Activated CD4-positive, alpha-beta T cell treated with anti-CD3 and anti-CD28 coated beads for 48 hours (primary cell): Measurements from ENCODE around the gene PRKAG1.

Source experiments
- DNase-seq: peaks from one replicate; pipeline ENCODE4 v3.0.0-alpha.2; 2020

PRKAG1 gene

DNA sequence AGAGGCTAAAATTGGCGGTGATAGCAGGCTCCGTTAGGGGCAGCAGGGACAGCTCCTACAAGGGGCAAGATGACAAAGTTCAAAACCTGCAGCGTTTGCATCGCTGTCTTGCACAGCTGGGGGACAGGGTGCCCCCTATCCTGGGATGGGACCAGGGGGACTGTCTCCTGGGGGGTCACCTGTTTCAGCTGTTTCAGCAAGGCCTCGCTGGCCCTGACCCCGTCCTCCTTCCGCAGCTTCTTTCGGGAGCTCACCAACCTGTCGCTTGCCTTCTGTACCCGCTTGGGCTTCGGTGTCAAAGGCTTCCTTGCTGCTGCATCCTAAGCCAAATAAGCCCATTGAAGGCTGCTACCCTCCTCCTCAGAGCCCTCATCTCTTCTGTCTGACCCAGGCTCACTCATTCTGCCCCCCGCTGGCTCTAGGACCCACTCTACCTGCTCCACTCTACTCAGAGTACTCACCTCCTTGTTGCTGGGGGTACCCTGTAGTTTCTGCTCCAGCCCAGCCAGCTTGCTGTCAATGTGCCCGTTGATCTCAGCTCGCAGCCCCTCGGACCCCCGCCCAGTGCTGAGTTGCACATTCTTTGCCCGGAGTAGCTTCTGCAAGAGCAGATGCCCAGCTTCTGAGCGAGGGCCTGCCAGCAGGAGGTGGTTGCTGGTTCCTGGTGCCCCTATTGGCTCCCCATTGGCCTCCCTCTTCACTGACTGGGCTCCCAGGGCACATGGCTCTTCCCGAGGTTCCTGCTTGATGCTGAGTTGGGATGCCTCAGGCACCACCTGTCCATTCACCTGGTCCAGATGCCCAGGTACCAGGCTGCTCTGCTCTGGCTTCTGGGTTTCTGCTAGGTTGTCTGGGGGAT, 12.4 kb upstream of the PRKAG1 start:
- DNase-seq, result no peak

DNA sequence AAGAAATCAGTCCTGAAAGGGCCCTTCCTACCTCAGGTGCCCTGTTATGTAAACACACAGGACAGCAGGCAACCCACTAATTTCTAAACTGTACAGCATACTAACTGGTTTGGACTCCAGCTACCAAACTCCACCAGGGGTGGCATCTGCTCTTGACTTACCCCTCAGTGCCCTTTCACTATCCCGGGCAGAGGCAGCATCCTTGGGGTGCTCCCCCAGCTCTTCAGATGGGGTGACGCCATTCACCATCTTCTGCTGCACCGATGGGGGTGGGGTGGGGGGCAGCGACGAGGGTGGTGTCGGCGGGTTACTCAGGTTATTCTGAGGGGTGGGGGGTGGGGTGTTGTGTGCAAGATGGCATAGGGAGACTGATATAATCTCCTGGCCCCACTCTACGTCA, 11.5 kb upstream of the PRKAG1 start:
- DNase-seq, result no peak

DNA sequence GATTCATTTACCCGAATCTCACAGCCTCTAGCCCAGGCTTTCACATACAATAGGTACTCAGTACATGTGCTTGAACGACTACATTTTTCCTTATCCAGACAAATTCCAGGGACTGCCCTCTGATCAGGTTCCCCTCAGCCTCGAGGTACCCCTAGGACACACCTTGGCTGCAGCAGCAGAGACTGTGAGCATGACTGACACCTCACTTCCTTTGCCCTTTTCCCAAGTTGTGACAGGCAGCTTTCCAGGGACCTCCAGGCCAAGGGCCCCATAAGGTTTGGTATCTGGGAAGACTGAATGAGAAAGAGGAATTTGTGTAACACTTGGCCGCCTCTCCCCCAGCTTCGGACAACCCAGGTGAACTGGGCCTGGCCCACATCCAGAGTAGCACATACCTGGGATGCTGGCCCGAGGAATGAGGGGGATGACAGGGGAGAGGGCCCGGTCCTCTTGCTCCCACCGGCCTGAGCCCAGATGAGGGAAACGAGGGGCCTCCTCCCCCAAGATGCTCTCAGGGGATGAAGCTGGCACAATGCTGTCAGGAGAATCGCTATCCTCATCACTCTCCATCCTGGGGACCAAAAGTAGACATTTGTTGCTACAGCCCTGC, 10.2 kb upstream of the PRKAG1 start:
- DNase-seq, result no peak

DNA sequence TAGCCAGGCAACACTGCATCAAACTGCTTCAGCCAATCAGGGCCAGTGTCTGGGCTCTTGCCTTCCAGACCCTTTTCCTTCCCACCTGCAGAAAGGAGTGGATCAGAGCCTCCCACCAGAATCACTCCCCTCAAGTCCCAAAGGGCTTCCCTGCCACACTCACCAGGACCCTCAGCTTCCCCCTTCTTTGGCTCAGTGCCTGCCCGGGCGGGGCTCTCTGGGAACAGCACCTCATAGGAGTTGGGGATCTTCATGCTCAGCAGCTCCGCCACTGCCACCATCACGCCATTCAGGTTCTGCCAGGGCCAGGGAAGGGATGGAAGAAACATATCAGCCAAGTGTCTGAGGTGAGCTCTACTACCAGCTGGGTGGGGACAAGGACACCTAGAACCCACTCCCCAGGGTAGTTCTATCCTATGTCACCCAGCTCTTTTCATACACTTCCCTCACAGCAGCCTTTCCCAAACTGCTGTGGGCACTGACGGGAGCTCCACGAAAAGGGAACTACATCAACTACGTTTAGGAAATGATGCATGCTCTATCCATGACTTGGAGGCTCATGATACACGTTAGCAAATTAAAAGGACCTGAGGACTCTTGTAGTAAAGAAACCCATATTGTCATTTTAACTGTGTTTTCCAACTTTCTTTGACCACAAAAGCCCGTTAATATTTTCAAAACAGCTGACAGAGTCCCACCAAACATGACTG, 9.4 kb upstream of the PRKAG1 start:
- DNase-seq, result no peak

DNA sequence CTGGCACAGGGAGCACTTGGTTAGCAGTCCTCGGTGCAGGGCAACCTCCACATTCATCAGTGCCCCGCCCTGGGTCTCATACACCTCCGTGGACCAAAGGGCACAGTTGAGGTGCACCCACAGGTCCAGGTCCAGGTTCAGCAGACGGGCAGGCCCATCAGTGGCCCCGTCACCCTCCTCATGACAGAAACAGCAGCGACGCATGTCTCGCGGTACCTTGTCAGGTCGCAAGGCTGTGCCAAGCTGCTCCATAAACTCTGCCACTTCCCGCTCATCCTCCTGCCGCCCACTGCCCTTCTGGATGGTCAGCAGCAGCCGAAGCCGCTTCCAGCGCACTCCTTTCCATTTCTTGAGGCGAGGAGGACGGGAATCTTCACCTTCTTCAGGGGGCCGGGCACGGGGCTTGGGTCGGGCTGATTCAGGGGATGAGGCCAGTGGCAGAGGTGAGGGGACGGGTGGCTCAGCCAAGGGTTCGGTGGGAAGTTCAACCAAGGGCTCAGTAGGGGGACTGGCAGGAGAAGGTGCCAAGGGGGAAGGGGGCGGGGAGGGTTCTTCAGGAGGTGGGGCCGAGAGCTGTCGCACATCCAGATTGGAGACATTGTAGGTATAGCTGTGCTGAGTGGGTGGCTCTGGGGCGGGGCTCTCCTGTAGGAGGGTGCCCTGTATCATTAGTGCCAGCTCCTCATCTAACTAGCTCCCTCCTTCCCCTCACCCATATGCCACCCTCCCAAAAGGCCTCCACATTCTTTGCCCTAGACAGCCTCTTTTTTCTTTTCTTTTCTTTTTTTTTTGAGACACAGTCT, 8.3 kb upstream of the PRKAG1 start:
- DNase-seq, result no peak

DNA sequence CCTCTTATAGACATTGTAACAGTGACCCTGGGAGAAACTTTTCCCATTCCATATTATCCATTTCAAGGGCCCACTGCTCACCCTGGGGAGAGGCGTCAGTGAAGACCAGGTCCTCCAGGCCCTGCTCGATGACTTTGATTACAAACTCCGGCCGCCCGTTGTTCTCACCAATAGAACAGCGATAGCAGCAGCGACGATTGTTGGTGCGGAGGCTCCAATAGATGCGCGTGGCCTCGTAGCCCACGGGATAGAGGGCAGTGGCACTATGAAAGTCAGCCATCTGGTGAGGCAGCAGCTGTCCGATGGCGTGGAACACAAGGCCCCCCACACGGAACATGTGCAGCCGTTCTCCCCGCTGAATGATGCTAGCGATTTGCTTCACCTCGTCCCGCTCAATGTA, 7.5 kb upstream of the PRKAG1 start:
- no peak for DNase-seq

DNA sequence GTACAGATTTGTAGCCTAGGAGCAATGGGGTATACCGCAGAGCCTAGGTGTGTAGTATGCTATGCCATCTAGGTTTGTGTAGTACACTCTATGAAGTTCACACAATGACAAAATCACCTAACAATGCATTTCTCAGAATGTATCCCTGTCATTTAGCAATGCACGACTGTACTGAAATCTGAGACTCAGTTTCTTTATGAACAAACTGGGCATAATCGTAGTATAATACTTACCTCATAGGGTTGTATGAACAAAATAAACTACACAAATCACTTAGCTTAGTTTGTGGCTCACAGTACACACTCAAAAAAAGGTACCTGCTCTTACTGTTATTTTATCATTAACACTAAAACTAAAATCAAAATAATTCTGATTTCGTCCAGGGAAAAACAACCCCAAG, 6.9 kb upstream of the PRKAG1 start:
- no peak for DNase-seq

DNA sequence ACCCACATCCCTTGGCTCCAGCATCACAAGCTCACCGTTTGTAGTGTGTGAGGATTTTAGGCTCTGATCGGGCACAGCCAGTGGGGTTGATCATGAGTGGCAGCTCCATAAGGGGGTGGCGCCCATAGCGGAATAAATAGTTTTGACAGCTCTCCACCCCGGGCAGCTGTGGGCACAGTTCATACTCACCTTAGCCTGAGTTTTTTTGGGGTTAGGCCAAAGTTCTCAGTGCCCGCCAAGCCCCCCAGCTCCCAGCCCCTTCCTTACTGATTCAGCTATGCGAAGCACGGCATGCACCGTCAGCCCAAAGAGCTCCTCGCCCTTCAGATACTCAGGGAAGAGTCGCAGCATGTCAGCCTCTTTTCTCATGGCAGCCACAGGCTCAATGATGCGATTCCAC, 6.0 kb upstream of the PRKAG1 start:
- DNase-seq, result no peak

DNA sequence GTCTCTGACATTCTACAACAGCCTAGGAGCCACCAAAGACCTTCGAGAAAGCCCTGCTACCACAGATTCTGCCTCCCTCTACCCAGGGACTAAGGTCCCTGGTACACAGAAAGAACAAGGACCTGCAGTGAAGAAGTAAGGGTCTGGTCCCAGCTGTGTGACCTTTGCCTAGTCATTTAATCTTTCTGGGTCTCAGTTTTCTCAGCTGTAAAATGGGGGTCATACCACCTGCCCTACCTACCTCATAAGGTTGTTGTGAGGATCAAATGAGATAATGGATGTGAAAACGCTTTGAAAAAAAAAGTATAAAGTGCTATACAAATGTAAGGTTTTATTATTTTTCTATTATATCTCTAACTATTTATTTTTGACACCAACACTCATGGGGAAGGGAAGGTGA, 5.2 kb upstream of the PRKAG1 start:
- DNase-seq, result no peak

DNA sequence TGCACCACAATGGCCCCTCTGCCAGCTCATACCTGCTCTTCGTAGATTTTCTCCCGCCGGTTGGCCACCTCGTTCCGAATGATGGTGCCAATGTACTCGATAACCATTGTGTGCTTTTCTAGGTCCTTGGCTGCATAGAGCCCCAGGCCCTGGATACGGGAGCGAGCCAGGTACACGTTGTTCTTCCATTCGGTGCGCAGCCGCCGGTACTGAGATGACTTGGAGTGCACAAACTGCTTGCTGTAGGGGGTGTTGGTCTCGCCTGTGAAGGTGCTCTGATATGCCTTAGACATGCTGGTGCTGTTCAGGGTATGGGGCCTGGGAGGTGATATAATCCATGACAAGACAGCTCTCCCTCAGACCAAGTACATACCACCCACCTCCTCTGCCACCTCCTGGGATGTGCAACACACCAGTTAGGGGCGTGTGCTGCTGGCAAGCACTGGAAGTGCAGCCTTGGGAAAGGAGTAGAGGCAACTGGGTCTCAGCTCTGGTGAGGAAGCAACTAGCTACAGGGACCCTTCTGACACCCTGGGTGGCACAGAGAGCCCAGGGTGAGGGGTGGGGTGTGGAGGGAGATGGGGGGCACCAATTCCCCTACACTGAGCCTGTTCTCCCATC, 4.1 kb upstream of the PRKAG1 start:
- no peak for DNase-seq

DNA sequence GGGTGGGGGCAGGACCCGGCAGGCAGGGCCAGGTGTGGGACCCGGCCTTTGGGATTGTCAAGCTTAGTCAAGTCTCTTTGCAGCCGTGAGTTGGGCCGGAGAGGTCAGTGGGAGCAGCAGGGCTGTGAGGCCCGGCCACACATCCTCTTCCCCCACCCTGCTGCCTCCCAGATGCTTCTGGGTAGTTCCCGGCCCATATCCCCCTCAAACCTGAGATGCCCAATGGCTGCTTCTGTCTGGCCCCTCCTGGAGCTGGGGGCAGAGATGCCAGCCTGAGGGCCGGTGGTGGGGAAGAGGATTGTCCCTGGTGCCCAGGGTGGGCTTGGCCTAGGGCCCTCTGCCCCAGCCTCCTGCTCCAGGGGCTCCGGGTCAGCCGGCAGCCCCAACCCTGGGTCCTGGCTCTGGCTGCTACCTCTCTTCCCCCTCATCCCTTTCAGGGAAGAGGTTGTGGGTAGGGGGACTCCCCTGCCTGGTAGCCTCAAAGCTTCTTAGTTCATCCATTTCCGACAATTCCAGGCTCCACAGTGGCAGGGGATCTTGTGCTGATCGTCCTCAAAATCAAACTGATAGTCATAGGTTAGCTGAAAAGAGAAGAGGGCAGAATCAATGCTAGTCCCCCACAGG, 2.8 kb upstream of the PRKAG1 start:
- DNase-seq, result no peak

DNA sequence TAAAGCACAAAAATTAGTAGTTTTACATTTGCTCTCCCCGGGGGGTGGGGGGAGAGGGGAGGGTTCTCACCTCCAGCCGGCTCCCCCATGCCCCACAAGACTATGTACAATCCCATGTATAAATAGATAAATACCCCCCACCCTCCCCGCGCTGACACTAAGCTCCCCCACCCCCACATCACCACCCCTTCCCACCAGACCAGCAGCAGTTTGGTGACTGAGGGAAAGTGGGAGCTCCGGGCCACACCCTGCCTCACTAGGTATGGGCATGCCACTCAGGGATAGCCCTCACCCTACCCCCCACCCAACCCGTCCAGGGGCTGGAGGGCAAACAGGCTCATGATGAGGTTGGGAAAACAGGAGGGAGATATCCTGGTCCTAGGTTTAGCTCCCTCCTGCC, 1.9 kb upstream of the PRKAG1 start:
- DNase-seq, result no peak

DNA sequence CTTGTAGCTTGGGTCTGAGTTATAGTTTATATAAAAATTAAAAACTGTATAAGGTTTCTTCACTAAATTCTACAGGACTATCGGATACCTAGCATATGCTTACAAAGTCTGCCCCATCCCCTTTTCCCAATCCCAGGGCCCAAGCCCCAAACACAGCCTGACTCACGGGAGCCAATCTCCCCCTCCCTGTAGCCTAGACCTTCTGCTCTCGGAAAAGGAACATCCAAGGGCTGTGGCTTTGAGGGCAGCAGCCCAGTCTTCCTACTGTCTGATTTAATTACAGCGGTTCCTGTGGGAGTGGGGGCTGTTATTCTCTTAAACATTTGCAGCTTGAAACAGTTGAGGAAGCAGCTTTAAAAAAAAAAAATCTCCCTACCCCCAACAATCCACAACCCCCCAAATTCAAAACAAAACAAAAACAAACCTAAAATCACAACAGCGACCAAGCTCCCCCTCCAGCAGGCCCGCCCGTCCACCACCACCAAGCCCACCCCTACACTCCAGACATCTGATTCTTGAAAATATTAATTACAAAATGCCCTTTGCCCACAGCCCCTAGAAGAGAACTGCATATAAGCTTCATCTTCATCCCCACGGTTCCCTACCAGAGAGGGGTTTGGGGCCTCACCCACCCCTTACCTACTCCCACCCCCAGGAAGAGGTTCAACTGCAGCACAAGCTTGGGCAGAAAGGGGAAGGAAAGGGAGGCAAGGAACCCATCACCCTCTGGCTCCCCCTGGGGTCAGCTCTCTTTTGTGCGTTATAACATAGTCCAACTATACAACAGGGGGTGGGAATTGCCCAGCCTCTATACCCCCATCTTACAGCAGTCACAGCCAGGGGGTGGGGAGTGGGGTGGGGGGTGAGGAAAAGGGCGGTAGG, 1.1 kb upstream of the PRKAG1 start:
- peak; percentile 63 for DNase-seq

DNA sequence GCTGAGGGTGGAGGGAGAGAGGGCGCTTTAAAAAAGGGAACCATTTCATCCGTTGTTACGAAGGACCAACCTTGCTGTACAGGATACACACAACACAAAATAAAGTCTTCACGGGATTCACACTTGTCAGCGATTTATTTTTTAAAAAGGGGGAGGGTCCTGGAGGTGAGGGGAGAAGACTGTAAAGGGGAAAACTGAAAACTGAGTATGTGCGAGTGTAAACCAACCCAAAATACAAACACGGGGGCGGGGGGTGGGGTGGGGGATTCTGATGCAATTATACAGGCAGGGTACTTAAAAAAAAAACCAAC, 499 bp upstream of the PRKAG1 start:
- no peak for DNase-seq

DNA sequence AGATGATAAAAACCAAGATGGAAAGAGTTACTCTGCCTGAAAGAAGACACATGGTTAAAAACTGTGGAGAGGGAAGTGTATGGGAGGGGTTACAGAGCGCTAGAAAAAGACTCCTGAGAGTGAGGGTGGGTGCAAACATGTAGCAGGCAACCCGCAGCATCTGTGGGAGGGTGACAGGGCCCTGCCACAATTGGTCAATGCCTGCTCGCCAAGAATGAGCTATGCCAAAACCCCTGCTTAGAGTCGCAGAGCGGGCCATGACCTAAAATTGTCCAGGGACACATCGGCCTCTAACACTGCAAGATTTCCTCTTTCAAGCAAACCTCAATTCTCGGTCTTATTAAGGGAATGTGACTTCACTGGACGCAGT, 700 bp downstream of the PRKAG1 start:
- peak; percentile 73 for DNase-seq

DNA sequence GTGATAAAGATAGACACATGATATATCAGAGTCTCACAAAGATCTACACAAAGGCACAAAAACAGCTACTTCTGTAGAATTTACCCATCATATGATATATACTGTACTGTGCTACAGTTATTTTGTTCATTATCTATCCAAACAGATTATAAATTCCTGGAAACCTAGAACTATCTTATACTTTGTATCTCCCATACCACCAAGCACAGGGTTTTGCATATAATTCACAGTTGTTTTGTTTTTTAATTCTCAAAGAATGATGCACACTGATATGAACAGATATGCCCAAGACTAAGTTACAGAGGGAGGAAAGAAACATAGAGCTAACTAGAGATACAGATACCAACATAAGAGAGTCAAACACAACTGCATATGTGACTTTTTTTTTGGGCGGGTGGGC, 3.4 kb downstream of the PRKAG1 start:
- DNase-seq, result no peak

DNA sequence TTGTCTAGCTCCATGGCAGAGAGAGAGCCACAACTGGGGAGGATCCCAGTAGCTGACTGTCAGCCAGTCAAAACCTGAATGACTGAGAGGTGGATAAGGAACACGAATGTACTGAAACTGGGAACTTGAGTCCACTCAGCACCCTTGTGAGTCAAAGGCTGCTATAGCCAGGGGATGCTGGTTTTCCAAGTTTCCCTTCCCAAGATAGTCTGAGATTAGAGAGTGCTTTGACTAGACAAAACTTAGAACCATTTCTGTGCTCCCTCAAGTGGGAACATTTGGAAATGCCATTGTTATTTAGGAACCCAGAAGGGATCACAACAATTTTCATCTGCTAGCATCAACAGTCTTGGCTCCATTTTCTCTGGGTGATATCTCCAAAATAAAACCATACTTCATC, 4.0 kb downstream of the PRKAG1 start:
- no peak for DNase-seq

DNA sequence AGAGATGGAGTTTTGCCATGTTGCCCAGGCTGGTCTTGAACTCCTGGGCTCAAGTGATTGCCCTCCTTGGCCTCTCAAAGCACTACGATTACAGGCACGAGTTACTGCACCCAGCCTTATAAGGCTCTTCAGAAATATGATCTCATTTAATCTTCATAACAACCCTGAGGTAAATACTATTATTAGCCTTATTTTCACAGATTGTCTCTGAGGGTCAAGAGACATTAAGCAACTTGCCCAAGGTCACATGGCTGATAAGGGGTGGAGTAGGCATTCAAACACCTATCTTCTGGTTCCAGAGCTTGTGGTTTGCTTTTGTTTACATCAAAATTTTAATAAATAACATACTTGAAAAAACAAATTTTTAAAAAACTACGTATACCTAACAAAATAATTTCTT, 5.1 kb downstream of the PRKAG1 start:
- DNase-seq, result no peak

DNA sequence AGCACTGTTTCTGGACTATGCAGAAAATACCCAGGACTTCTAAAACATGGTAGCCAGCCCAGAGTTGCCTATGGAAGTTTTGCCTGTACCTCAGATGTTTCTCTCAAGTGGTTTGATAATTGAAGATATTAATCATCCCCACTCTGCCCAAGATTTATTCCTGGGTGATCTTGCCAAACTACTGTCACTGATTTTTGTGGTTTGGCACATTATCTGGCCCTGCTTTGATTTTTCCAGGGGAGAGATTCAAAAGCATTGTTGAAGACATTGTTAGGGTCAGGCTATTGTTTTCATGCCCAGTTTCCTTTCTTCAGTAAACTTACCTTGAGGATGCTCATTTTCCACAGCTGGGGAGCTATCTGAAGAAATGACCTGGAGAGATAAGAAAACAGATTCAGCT, 5.8 kb downstream of the PRKAG1 start:
- DNase-seq, result no peak

DNA sequence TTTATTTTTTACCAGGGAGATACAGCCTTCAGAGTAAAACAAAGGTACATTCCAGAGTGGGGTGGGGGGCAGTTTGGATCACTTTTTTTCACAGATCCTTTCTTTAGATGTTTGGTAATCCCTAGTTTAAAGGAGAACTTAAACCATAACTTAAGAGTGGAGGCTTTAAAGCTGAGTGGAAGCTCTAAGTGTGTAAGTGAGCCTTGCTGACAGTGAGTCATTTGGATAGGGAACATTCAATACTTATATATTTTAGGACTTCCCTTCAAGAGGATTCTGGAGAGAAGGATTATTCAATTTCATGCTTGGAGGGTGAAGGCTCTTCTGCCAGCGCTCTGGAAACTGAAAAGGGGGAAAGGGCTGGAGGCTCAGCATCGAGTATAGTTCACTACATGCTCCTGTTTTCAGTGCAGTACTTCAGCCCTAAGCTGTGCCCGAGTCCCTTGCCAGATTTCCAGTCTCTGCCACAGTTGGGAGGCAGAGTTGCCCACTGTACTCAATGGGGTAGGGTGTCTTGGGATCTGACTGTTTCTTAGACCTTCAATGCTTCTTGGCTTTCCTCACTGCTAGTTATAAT, 8.4 kb downstream of the PRKAG1 start:
- DNase-seq, result no peak

DNA sequence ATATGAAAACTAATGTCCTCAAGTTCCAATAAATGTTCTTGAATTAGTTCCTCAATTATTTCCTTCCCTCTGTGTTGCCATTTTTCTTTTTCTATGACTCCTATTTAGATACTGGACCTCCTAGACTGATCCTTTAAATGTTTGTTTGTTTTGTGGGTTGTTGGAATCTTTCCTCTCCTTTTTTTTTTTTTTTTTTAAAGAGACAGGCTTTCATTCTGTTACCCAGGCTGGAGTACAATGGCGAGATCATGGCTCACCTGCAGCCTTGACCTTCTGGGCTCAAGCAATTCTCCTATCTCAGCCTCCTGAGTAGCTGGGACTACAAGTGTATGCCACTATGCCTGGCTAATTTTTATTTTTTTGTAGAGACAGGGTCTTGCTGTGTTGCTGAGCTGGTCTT, 9.6 kb downstream of the PRKAG1 start:
- DNase-seq, result no peak
